Sigmoid colon (tissue), 7 donors: ENCODE data around the gene CUEDC1. TPM values are rescaled to one million over a fixed set of nuclear protein-coding genes. Genes with fewer than 3 reads are reported as not detected.

Source experiments
- DNase-seq: peaks from one replicate; pipeline ENCODE4 v3.0.0-alpha.2; 2019
- H3K27ac ChIP-seq, 4 donors: fragments of 200-600 bp; sonication (generic); one replicate each; pipeline ENCODE4 v1.5.1; 2016 to 2019; ENCODE audit warnings: mild to moderate bottlenecking in 1 of 4
- H3K27me3 ChIP-seq, 3 donors: fragments of 200-600 bp; sonication (generic); one replicate each; pipeline ENCODE4 v1.5.1; 2019; ENCODE audit warnings: mild to moderate bottlenecking in 1 of 3
- H3K36me3 ChIP-seq, 4 donors: fragments of 200-600 bp; sonication (generic); one replicate each; pipeline ENCODE4 v1.5.1; 2016 to 2019
- H3K4me1 ChIP-seq, 4 donors: fragments of 200-600 bp; sonication (generic); one replicate each; pipeline ENCODE4 v1.5.1; 2017 to 2019
- H3K4me3 ChIP-seq, 4 donors: fragments of 200-600 bp; sonication (generic); one replicate each; pipeline ENCODE4 v1.5.1; 2017 to 2019; ENCODE audit warnings: mild to moderate bottlenecking in 2 of 4, moderate library complexity in 1 of 4
- H3K9me3 ChIP-seq, 4 donors: fragments of 200-600 bp in 3 of 4; sonication (generic) in 3 of 4; one replicate each; pipeline versions ENCODE4 v1.5.1 to v1.6.1; 2013 to 2019
- CTCF ChIP-seq, 4 experiments: fragments of 450-650 bp in 3 of 4; fragments of 200-600 bp in 1 of 4; IDR thresholded peaks; one replicate each; pipeline ENCODE4 v1.5.1; 2016 to 2019; ENCODE audit warnings: antibody characterized with exemption in 4 of 4, mild to moderate bottlenecking in 3 of 4, moderate library complexity in 2 of 4
- EP300 ChIP-seq, 4 donors: sonication (generic); formaldehyde crosslinking; IDR thresholded peaks; one replicate each; pipeline ENCODE4 v1.6.1; 2017; ENCODE audit warnings: antibody characterized with exemption in 4 of 4
- POLR2A ChIP-seq, 2 donors: fragments of 450-650 bp; IDR thresholded peaks; one replicate each; pipeline ENCODE4 v1.6.1; 2016; ENCODE audit warnings: antibody characterized with exemption in 2 of 2, mild to moderate bottlenecking in 2 of 2, moderate library complexity in 2 of 2
- POLR2AphosphoS5 ChIP-seq, 4 donors: sonication (generic); formaldehyde crosslinking; IDR thresholded peaks; one replicate each; pipeline ENCODE4 v1.6.1; 2017; ENCODE audit warnings: antibody characterized with exemption in 4 of 4
- WGBS, 2 donors: extraction: QIAGEN DNeasy Blood & Tissue Kit; methylation state at CpG; one replicate each; pipeline ENCODE4 v1.1.7; 2013; 5-methylcytosine and 5-hydroxymethylcytosine counted together
- intact Hi-C: fragments of 100-400 bp; cut with DNase I; formaldehyde crosslinking; loops from one replicate; pipeline ENCODE4 v1.15.1; 2023
- polyA plus RNA-seq, 3 donors: library from polyadenylated mRNA; stranded (reverse); fragments of 200-250 nt; gene quantifications; one replicate each; pipeline ENCODE4 v1.2.3, GENCODE V29; 2013
- total RNA-seq, 4 donors: library from RNA; depleted of rRNA; stranded (reverse); fragments of >200 nt; gene quantifications; one replicate each; pipeline ENCODE4 v1.1.0, GENCODE V29; 2016
- donor health status: healthy with polysubstance abuse.
- donor health status: Bipolar disorder and iron deficiency.
- donor health status: healthy.

Gene CUEDC1
- total and polyA plus RNA-seq, 7 donors, result 3.0 to 64.0 (median 29.5) TPM

- peaks cover 0 to 10% (median 0%) of the 10 kb centered on the region in 4 donors for H3K4me1 ChIP-seq
- no peak overlapping the region for H3K4me3 ChIP-seq
- no peak for DNase-seq
- H3K36me3 ChIP-seq, result peaks cover 0 to 26% (median 11%) of the 10 kb centered on the region in 4 donors
- no peak overlapping the region for H3K27ac ChIP-seq
- intact Hi-C loops, result no loop called here
- WGBS, 2 donors, result 48 to 66% methylated on average over 1 of the region's 1 CpG
- TF ChIP-seq POLR2A (IDR thresholded peaks at IDR 0.05) (no peak), CTCF (IDR thresholded peaks at IDR 0.05) (no peak), EP300 (IDR thresholded peaks at IDR 0.05) (no peak), POLR2AphosphoS5 (IDR thresholded peaks at IDR 0.05) (no peak)
- H3K27me3 ChIP-seq, result no peaks in the 10 kb centered on the region
- no peaks in the 10 kb centered on the region for H3K9me3 ChIP-seq
Observed at GRCh38 chr17:57968456-57968855, 13.2 kb upstream of the CUEDC1 start.

GRCh38 chr17:57966875-57967274 lies 11.7 kb upstream of the CUEDC1 start:
- intact Hi-C loops, result no loop called here
- H3K27ac ChIP-seq, result peak overlapping the region in 3 of 4 donors; percentile 19 to 44 (median 33)
- no peaks in the 10 kb centered on the region for H3K9me3 ChIP-seq
- TF ChIP-seq POLR2A (IDR thresholded peaks at IDR 0.05) (no peak), EP300 (IDR thresholded peaks at IDR 0.05) (no peak), POLR2AphosphoS5 (IDR thresholded peaks at IDR 0.05) (peak in 1 of 4 donors; percentile 19)
- DNase-seq, result no peak
- 83 to 92% methylated on average over 5 of the region's 5 CpGs for WGBS, 2 donors
- peaks cover 0 to 7% (median 0%) of the 10 kb centered on the region in 4 donors for H3K4me1 ChIP-seq
- no peak overlapping the region for H3K4me3 ChIP-seq
- peaks cover 0 to 10% (median 2%) of the 10 kb centered on the region in 4 donors for H3K36me3 ChIP-seq
- no peaks in the 10 kb centered on the region for H3K27me3 ChIP-seq

GRCh38 chr17:57966246-57966645 lies 11.0 kb upstream of the CUEDC1 start:
- Histone ChIP-seq H3K4me1 (peaks cover 0 to 7% (median 0%) of the 10 kb centered on the region in 4 donors), H3K4me3 (no peak overlapping the region), H3K36me3 (peaks cover 0 to 4% (median 0%) of the 10 kb centered on the region in 4 donors), H3K9me3 (no peaks in the 10 kb centered on the region), H3K27me3 (no peaks in the 10 kb centered on the region), H3K27ac (peak overlapping the region in 3 of 4 donors; percentile 19 to 44 (median 33))
- WGBS, 2 donors, result 91 to 95% methylated on average over 5 of the region's 5 CpGs
- intact Hi-C loops, result no loop called here
- no peak for DNase-seq
- TF ChIP-seq POLR2AphosphoS5 (IDR thresholded peaks at IDR 0.05) (no peak), POLR2A (IDR thresholded peaks at IDR 0.05) (no peak), CTCF (IDR thresholded peaks at IDR 0.05) (no peak), EP300 (IDR thresholded peaks at IDR 0.05) (no peak)

GRCh38 chr17:57965521-57966160 lies 10.4 kb upstream of the CUEDC1 start:
- Histone ChIP-seq H3K4me3 (no peak overlapping the region), H3K27ac (no peak overlapping the region), H3K4me1 (peaks cover 0 to 7% (median 0%) of the 10 kb centered on the region in 4 donors), H3K9me3 (no peaks in the 10 kb centered on the region), H3K27me3 (no peaks in the 10 kb centered on the region), H3K36me3 (no peaks in the 10 kb centered on the region)
- intact Hi-C loops, result no loop called here
- DNase-seq, result no peak
- TF ChIP-seq CTCF (IDR thresholded peaks at IDR 0.05), result no peak
- no peak for TF ChIP-seq POLR2AphosphoS5 (IDR thresholded peaks at IDR 0.05)
- TF ChIP-seq EP300 (IDR thresholded peaks at IDR 0.05), result no peak
- TF ChIP-seq POLR2A (IDR thresholded peaks at IDR 0.05), result no peak
- 89 to 90% methylated on average over 26 of the region's 26 CpGs for WGBS, 2 donors

GRCh38 chr17:57963149-57963511 lies 7.9 kb upstream of the CUEDC1 start:
- WGBS, 2 donors, result 94 to 97% methylated on average over 6 of the region's 6 CpGs
- no peak overlapping the region for H3K4me3 ChIP-seq
- H3K4me1 ChIP-seq, result peaks cover 0 to 7% (median 0%) of the 10 kb centered on the region in 4 donors
- no peaks in the 10 kb centered on the region for H3K9me3 ChIP-seq
- no peaks in the 10 kb centered on the region for H3K36me3 ChIP-seq
- intact Hi-C loops, result no loop called here
- TF ChIP-seq CTCF (IDR thresholded peaks at IDR 0.05), result no peak
- H3K27ac ChIP-seq, result no peak overlapping the region
- H3K27me3 ChIP-seq, result no peaks in the 10 kb centered on the region
- DNase-seq, result no peak
